Left ventricle myocardium superior (tissue), 1 donor: ENCODE measurements around the gene ADAMTS2. TPM values are rescaled to one million over a fixed set of nuclear protein-coding genes. Genes with fewer than 3 reads are reported as not detected.

Source experiments
- ATAC-seq: fragments of 200-7000 bp; cut with Tn5 transposase; one replicate; pipeline ENCODE4 v1.9.1; 2020; ENCODE audit warnings: mild to moderate bottlenecking, moderate library complexity
- DNase-seq: peaks from one replicate; pipeline ENCODE4 v3.0.0-alpha.2; 2020
- intact Hi-C: fragments of 100-400 bp; cut with micrococcal nuclease; formaldehyde crosslinking; loops from one replicate; pipeline ENCODE4 v1.11.0; 2022
- total RNA-seq: library from RNA; stranded (reverse); fragmentation: NEBNext Ultra II Directional; extraction: Animal tissue kit (Norgen Biotek cat#: 25700); gene quantifications from one replicate; pipeline ENCODE4 v1.2.1, GENCODE V29; 2021
- donor health status: DM: no; HTN: yes; CAD: no; lungs with severe emphysema.

The ADAMTS2 gene
- total RNA-seq, 1 donor from 2014 or later, result 4.3 TPM

- intact Hi-C loops, result no loop called here
These were observed 27.6 kb downstream of the ADAMTS2 start for GRCh38 chr5:179317411-179318220.

GRCh38 chr5:179316982-179317381, 28.3 kb downstream of the ADAMTS2 start:
- ATAC-seq (no peak), DNase-seq (no peak)
- intact Hi-C loops, result no loop called here

More at GRCh38 chr5:179317411-179318220, 27.6 kb downstream of the ADAMTS2 start:
- ATAC-seq (no peak), DNase-seq (no peak)

GRCh38 chr5:179316111-179316551, 29.1 kb downstream of the ADAMTS2 start:
- intact Hi-C loops, result no loop called here
- ATAC-seq (no peak), DNase-seq (no peak)

- DNase-seq, result no peak
- ATAC-seq, result no peak
- intact Hi-C loops, result no loop called here
These were observed 29.8 kb downstream of the ADAMTS2 start for GRCh38 chr5:179315356-179315890.

GRCh38 chr5:179314606-179315355, 30.5 kb downstream of the ADAMTS2 start:
- ATAC-seq, result peak; percentile 52
- intact Hi-C loops, result no loop called here
- DNase-seq, result no peak

GRCh38 chr5:179313849-179314521, 31.3 kb downstream of the ADAMTS2 start:
- ATAC-seq (peak; percentile 96), DNase-seq (peak; percentile 93)
- intact Hi-C loops, result no loop called here

- no peak for DNase-seq
- intact Hi-C loops, result no loop called here
- no peak for ATAC-seq
These were observed 32.6 kb downstream of the ADAMTS2 start for GRCh38 chr5:179312557-179313235.

GRCh38 chr5:179311581-179311980, 33.7 kb downstream of the ADAMTS2 start:
- ATAC-seq (no peak), DNase-seq (no peak)
- intact Hi-C loops, result no loop called here

- no peak for DNase-seq
- ATAC-seq, result no peak
- intact Hi-C loops, result no loop called here
These were observed 34.2 kb downstream of the ADAMTS2 start for GRCh38 chr5:179311091-179311470.

GRCh38 chr5:179310439-179311090, 34.7 kb downstream of the ADAMTS2 start:
- intact Hi-C loops, result no loop called here
- no peak for ATAC-seq
- no peak for DNase-seq

GRCh38 chr5:179309751-179310320, 35.4 kb downstream of the ADAMTS2 start:
- intact Hi-C loops, result no loop called here
- no peak for DNase-seq
- no peak for ATAC-seq

GRCh38 chr5:179309383-179309670, 35.9 kb downstream of the ADAMTS2 start:
- no peak for ATAC-seq
- DNase-seq, result no peak
- intact Hi-C loops, result no loop called here

- no peak for DNase-seq
- ATAC-seq, result no peak
- intact Hi-C loops, result no loop called here
These were observed 36.5 kb downstream of the ADAMTS2 start for GRCh38 chr5:179308563-179309382.

GRCh38 chr5:179307931-179308471, 37.3 kb downstream of the ADAMTS2 start:
- intact Hi-C loops, result no loop called here
- no peak for ATAC-seq

GRCh38 chr5:179307013-179307800, 38.1 kb downstream of the ADAMTS2 start:
- ATAC-seq, result no peak
- intact Hi-C loops, result no loop called here
- no peak for DNase-seq

More at GRCh38 chr5:179307931-179308471, 37.3 kb downstream of the ADAMTS2 start:
- DNase-seq, result no peak

- ATAC-seq (no peak), DNase-seq (no peak)
- intact Hi-C loops, result no loop called here
These were observed 38.9 kb downstream of the ADAMTS2 start for GRCh38 chr5:179306191-179307012.
